Measurements from ENCODE around the gene HSF2BP.

- TF ChIP-seq, protein P1, sequence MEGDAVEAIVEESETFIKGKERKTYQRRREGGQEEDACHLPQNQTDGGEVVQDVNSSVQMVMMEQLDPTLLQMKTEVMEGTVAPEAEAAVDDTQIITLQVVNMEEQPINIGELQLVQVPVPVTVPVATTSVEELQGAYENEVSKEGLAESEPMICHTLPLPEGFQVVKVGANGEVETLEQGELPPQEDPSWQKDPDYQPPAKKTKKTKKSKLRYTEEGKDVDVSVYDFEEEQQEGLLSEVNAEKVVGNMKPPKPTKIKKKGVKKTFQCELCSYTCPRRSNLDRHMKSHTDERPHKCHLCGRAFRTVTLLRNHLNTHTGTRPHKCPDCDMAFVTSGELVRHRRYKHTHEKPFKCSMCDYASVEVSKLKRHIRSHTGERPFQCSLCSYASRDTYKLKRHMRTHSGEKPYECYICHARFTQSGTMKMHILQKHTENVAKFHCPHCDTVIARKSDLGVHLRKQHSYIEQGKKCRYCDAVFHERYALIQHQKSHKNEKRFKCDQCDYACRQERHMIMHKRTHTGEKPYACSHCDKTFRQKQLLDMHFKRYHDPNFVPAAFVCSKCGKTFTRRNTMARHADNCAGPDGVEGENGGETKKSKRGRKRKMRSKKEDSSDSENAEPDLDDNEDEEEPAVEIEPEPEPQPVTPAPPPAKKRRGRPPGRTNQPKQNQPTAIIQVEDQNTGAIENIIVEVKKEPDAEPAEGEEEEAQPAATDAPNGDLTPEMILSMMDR (IDR thresholded peaks at IDR 0.05): no peak
- no peak for TF ChIP-seq POLR2A (IDR thresholded peaks at IDR 0.05)
- TF ChIP-seq EP300 (IDR thresholded peaks at IDR 0.05): no peak
Observed at GRCh38 chr21:43624339-43624738, 34.9 kb downstream of the HSF2BP start.

All from tibial nerve (tissue), 4 donors.